SK-N-SH (cell line): Measurements from ENCODE around the gene FRRS1L. TPM values are rescaled to one million over a fixed set of nuclear protein-coding genes. Genes with fewer than 3 reads are reported as not detected.

ENCODE experiments used
- CTCF ChIA-PET: fragments of 300-600, 350-600 bp; formaldehyde crosslinking; extraction: SDS; loops from one replicate; lab custom pipeline; 2021; lab: Yijun Ruan, JAX
- POLR2A ChIA-PET: fragments of 350-600 bp; sonication (Branson Sonifier 250); formaldehyde crosslinking; extraction: SDS; loops from one replicate; lab custom pipeline; 2020; ENCODE audit warnings: antibody characterized with exemption, inconsistent platforms; lab: Yijun Ruan, JAX
- DNase-seq: peaks from one replicate; pipeline ENCODE4 v3.0.0; 2012
- H2AFZ ChIP-seq: fragments of 200-600 bp; sonication (generic); 2 replicates; pipeline ENCODE4 v1.8.1; 2016; ENCODE audit warnings: antibody characterized with exemption, mild to moderate bottlenecking, low read depth
- H3F3A ChIP-seq: fragments of 200-600 bp; sonication (generic); replicated peaks from 2 replicates; pipeline ENCODE3; 2016; ENCODE audit warnings: antibody characterized with exemption, mild to moderate bottlenecking; ENCODE audit not compliant: insufficient read depth
- H3K27ac ChIP-seq, 2 experiments: fragments of 200-500 bp in 1 of 2; fragments of 200-600 bp in 1 of 2; sonication (Bioruptor generic) in 1 of 2; sonication (generic), shearing (Covaris generic) in 1 of 2; 2 replicates each; pipeline versions ENCODE4 v1.5.1 to v1.6.1; 2014 to 2016; ENCODE audit warnings: low read depth in 2 of 2, inconsistent platforms in 1 of 2, low read length in 1 of 2, mild to moderate bottlenecking in 1 of 2, mixed read lengths in 1 of 2
- H3K27me3 ChIP-seq: fragments of 200-600 bp; sonication (generic), shearing (Covaris generic); 2 replicates; pipeline ENCODE4 v1.6.1; 2016; ENCODE audit warnings: mixed run types; ENCODE audit not compliant: insufficient read depth
- H3K36me3 ChIP-seq, 2 experiments: fragments of 200-500 bp in 1 of 2; fragments of 200-600 bp in 1 of 2; sonication (Bioruptor generic) in 1 of 2; sonication (generic) in 1 of 2; replicated peaks in 1 of 2; 2 replicates each; pipeline versions ENCODE3 to v1.5.1; 2014 to 2016; ENCODE audit warnings: low read length in 1 of 2, mild to moderate bottlenecking in 1 of 2; ENCODE audit not compliant: insufficient read depth in 2 of 2, control insufficient read depth in 1 of 2
- H3K4me1 ChIP-seq, 2 experiments: fragments of 200-500 bp in 1 of 2; fragments of 200-600 bp in 1 of 2; sonication (Bioruptor generic) in 1 of 2; sonication (generic), shearing (Covaris generic) in 1 of 2; 2 replicates each; pipeline versions ENCODE4 v1.5.1 to v1.6.1; 2014 to 2016; ENCODE audit warnings: low read depth in 1 of 2, low read length in 1 of 2, mixed run types in 1 of 2; ENCODE audit not compliant: insufficient read depth in 2 of 2, control insufficient read depth in 1 of 2
- H3K4me2 ChIP-seq: fragments of 200-600 bp; sonication (generic), shearing (Covaris generic); 2 replicates; pipeline ENCODE4 v1.6.1; 2017; ENCODE audit warnings: mixed run types
- H3K4me3 ChIP-seq, 2 experiments: fragments of 200-500 bp in 1 of 2; fragments of 200-600 bp in 1 of 2; sonication (Bioruptor generic) in 1 of 2; sonication (generic), shearing (Covaris generic) in 1 of 2; 2 replicates each; pipeline versions ENCODE4 v1.5.1 to v1.8.1; 2014 to 2016; ENCODE audit warnings: low read depth in 2 of 2, inconsistent platforms in 1 of 2, low read length in 1 of 2, mild to moderate bottlenecking in 1 of 2, mixed read lengths in 1 of 2, moderate library complexity in 1 of 2
- H3K79me2 ChIP-seq: fragments of 200-600 bp; sonication (generic); 2 replicates; pipeline ENCODE4 v1.8.1; 2017; ENCODE audit warnings: mild to moderate bottlenecking; ENCODE audit not compliant: insufficient read depth
- H3K9ac ChIP-seq: fragments of 200-600 bp; sonication (generic); 2 replicates; pipeline ENCODE4 v1.6.1; 2017; ENCODE audit warnings: mixed run types
- H3K9me2 ChIP-seq: fragments of 200-600 bp; sonication (generic); 2 replicates; pipeline ENCODE4 v1.6.1; 2017; ENCODE audit warnings: mixed run types
- H3K9me3 ChIP-seq: fragments of 200-600 bp; sonication (generic); 2 replicates; pipeline ENCODE4 v1.6.1; 2017; ENCODE audit warnings: mixed run types, mild to moderate bottlenecking, moderate library complexity
- H4K20me1 ChIP-seq: fragments of 200-600 bp; sonication (generic); 2 replicates; pipeline ENCODE4 v1.6.1; 2017; ENCODE audit warnings: mild to moderate bottlenecking, mixed run types; ENCODE audit not compliant: insufficient read depth
- ELF1 ChIP-seq: IDR thresholded peaks from 2 replicates; pipeline ENCODE4 v1.4.0; 2012
- EP300 ChIP-seq, 2 experiments: IDR thresholded peaks; 2 replicates each; pipeline versions ENCODE4 v1.4.0 to v1.6.1; 2012; ENCODE audit warnings: borderline replicate concordance in 1 of 2, low read depth in 1 of 2, low read length in 1 of 2
- FOXJ3 ChIP-seq: sonication (generic); formaldehyde crosslinking; IDR thresholded peaks from 2 replicates; pipeline ENCODE4 v1.5.1; 2020; ENCODE audit warnings: mild to moderate bottlenecking, missing genetic modification reagents
- GABPA ChIP-seq: IDR thresholded peaks from 2 replicates; pipeline ENCODE4 v1.4.0; 2012; ENCODE audit warnings: low read depth, mild to moderate bottlenecking
- GATA2 ChIP-seq: sonication (generic); formaldehyde crosslinking; IDR thresholded peaks from 2 replicates; pipeline ENCODE4 v1.5.0; 2020; ENCODE audit warnings: mild to moderate bottlenecking, missing genetic modification reagents
- JUND ChIP-seq: IDR thresholded peaks from 2 replicates; pipeline ENCODE4 v1.4.0; 2012
- NFIC ChIP-seq: IDR thresholded peaks from 2 replicates; pipeline ENCODE4 v1.4.0; 2012; ENCODE audit warnings: borderline replicate concordance
- NRF1 ChIP-seq: IDR thresholded peaks from 2 replicates; pipeline ENCODE4 v1.6.1; 2012; ENCODE audit warnings: low read depth, mild to moderate bottlenecking, low read length
- RCOR1 ChIP-seq: fragments of 150-350 bp; IDR thresholded peaks from 2 replicates; pipeline ENCODE4 v1.6.1; 2017; ENCODE audit warnings: antibody characterized with exemption, low read length
- RFX5 ChIP-seq: IDR thresholded peaks from 2 replicates; pipeline ENCODE4 v1.6.1; 2012; ENCODE audit warnings: mild to moderate bottlenecking, improper control_type of control experiment, low read length
- RXRA ChIP-seq: IDR thresholded peaks from 2 replicates; pipeline ENCODE4 v1.4.0; 2012; ENCODE audit warnings: low read depth, mild to moderate bottlenecking, borderline replicate concordance
- TAF1 ChIP-seq: IDR thresholded peaks from 2 replicates; pipeline ENCODE4 v1.6.1; 2012; ENCODE audit warnings: low read depth, mild to moderate bottlenecking, low read length, moderate library complexity, borderline replicate concordance
- TCF12 ChIP-seq: IDR thresholded peaks from 2 replicates; pipeline ENCODE4 v1.4.0; 2012
- TEAD4 ChIP-seq: IDR thresholded peaks from 2 replicates; pipeline ENCODE4 v1.4.0; 2012; ENCODE audit warnings: mild to moderate bottlenecking, borderline replicate concordance; ENCODE audit not compliant: insufficient read depth
- YY1 ChIP-seq: IDR thresholded peaks from 2 replicates; pipeline ENCODE4 v1.4.0; 2012; ENCODE audit warnings: low read depth, mild to moderate bottlenecking
- WGBS: methylation state at CpG from one replicate; pipeline ENCODE4 v1.1.6; 2017; ENCODE audit warnings: low lambda C conversion rate; 5-methylcytosine and 5-hydroxymethylcytosine counted together
- polyA plus RNA-seq, 3 experiments: library from polyadenylated mRNA; depleted of rRNA; stranded (reverse); fragments of >200 nt; gene quantifications; 2 replicates each; pipeline ENCODE4 v1.2.3, GENCODE V29; 2012
- TF ChIP-seq, protein P1 (sequence below): fragments of 150-350 bp; IDR thresholded peaks from 2 replicates; pipeline ENCODE4 v1.6.1; 2016; ENCODE audit warnings: mild to moderate bottlenecking, low read depth, low read length
- TF ChIP-seq, protein P2 (sequence below): fragments of 150-350 bp; IDR thresholded peaks from 2 replicates; pipeline ENCODE4 v1.6.1; 2017; ENCODE audit warnings: antibody characterized with exemption, low read length, low read depth, borderline replicate concordance
- TF ChIP-seq, protein P3 (sequence below): IDR thresholded peaks from 2 replicates; pipeline ENCODE4 v1.4.0; 2012; ENCODE audit warnings: low read depth
- TF ChIP-seq, protein P4 (sequence below): IDR thresholded peaks from 2 replicates; pipeline ENCODE4 v1.4.0; 2012; ENCODE audit warnings: low read depth, borderline replicate concordance
- TF ChIP-seq, protein P5 (sequence below): IDR thresholded peaks from 2 replicates; pipeline ENCODE4 v1.4.0; 2012; ENCODE audit warnings: low read depth, borderline replicate concordance

Gene FRRS1L
- polyA plus RNA-seq, 1 of the 3 experiments (the other 2 are of a cell fraction), result 3.7 TPM

DNA sequence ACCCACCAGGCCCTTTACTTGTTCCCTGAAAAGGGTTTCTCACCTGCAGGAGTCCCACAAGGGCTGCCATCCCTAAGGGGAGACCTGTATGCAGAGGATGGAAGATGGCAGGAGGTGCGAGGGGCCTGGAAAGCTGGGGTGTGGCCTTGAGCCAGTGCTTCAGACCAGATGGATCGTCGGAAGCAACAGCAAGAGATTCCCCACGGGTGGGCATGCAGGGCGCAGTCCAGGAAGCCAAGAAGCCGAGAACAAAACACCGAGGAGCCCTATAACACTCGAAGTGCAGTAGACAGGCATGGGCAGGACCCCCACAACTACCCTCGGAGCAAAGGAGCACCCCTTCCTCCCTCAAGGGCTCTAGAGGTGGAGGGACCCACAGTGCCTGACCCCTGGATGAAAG lies 24.7 kb upstream of the FRRS1L start:
- Histone ChIP-seq H3K9me3 (no peaks in the 10 kb centered on the region), H2AFZ (no peak overlapping the region), H3K36me3 (no peaks in the 10 kb centered on the region), H3K9ac (no peak overlapping the region), H3K27me3 (no peaks in the 10 kb centered on the region), H3K4me2 (no peak overlapping the region), H3K9me2 (no peaks in the 10 kb centered on the region), H3K79me2 (no peaks in the 10 kb centered on the region), H3K4me3 (no peak overlapping the region), H3K27ac (no peak overlapping the region), H4K20me1 (no peaks in the 10 kb centered on the region), H3K4me1 (peaks cover 0 to 15% of the 10 kb centered on the region in 2 experiments; a peak in 1 of 4 replicates), H3F3A (no peaks in the 10 kb centered on the region)
- no peak for DNase-seq
- WGBS, result 61% methylated on average over 8 of the region's 9 CpGs
- TF ChIP-seq, protein P1, sequence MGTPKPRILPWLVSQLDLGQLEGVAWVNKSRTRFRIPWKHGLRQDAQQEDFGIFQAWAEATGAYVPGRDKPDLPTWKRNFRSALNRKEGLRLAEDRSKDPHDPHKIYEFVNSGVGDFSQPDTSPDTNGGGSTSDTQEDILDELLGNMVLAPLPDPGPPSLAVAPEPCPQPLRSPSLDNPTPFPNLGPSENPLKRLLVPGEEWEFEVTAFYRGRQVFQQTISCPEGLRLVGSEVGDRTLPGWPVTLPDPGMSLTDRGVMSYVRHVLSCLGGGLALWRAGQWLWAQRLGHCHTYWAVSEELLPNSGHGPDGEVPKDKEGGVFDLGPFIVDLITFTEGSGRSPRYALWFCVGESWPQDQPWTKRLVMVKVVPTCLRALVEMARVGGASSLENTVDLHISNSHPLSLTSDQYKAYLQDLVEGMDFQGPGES, result no peak
- TF ChIP-seq ELF1 (no peak), TCF12 (no peak), FOXJ3 (CRISPR knock-in tag) (no peak), TEAD4 (no peak), EP300 (IDR thresholded peaks at IDR 0.05; ENCODE audit: borderline replicate concordance in 1 of 2, low read depth in 1 of 2, low read length in 1 of 2) (no peak), NRF1 (no peak), RFX5 (no peak), GABPA (no peak)
- ChIA-PET POLR2A (no interaction called here), CTCF (interaction anchor here (0.9 to 2.0 kb wide), 5 partner anchors 8 to 130 kb away, joined by 3 to 8 read pairs (median 5); no protein-coding TSS in a partner anchor)

DNA sequence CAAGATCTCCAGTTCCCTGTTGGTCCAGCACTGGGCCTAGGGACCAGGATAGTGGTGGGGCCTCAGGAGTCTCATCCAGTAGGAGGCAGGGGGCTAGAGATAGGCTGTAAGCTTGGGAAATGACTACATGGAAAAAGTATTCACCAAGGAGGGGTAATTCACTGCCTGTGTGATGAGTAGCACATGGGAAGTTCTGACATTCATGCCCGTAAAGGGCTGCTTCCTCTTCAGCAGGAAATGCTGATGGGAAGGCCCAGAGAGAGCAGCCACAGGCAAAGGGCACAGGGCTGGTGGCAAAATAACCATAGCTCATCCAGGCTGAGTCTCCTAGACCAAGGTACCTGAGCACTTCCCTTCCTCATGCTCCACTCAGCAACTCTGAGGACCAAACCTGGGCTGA lies 23.1 kb upstream of the FRRS1L start:
- POLR2A ChIA-PET, result no interaction called here
- Histone ChIP-seq H3K27me3 (no peaks in the 10 kb centered on the region), H3K9ac (no peak overlapping the region), H3F3A (no peaks in the 10 kb centered on the region), H3K9me2 (no peaks in the 10 kb centered on the region), H3K79me2 (no peaks in the 10 kb centered on the region), H3K4me1 (peaks cover 0 to 15% of the 10 kb centered on the region in 2 experiments; a peak in 1 of 4 replicates), H3K36me3 (no peaks in the 10 kb centered on the region), H3K4me3 (no peak overlapping the region), H2AFZ (no peak overlapping the region), H3K9me3 (no peaks in the 10 kb centered on the region), H3K4me2 (no peak overlapping the region), H3K27ac (no peak overlapping the region), H4K20me1 (no peaks in the 10 kb centered on the region)
- CTCF ChIA-PET, result no interaction called here
- DNase-seq, result no peak
- 80% methylated on average over 1 of the region's 1 CpG for WGBS
- TF ChIP-seq RXRA, result no peak
- no peak for TF ChIP-seq NFIC
- TF ChIP-seq TAF1, result no peak
- no peak for TF ChIP-seq TEAD4
- TF ChIP-seq, protein P2, sequence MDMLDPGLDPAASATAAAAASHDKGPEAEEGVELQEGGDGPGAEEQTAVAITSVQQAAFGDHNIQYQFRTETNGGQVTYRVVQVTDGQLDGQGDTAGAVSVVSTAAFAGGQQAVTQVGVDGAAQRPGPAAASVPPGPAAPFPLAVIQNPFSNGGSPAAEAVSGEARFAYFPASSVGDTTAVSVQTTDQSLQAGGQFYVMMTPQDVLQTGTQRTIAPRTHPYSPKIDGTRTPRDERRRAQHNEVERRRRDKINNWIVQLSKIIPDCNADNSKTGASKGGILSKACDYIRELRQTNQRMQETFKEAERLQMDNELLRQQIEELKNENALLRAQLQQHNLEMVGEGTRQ, result no peak
- TF ChIP-seq, protein P3, sequence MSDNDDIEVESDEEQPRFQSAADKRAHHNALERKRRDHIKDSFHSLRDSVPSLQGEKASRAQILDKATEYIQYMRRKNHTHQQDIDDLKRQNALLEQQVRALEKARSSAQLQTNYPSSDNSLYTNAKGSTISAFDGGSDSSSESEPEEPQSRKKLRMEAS, result no peak
- TF ChIP-seq, protein P4, sequence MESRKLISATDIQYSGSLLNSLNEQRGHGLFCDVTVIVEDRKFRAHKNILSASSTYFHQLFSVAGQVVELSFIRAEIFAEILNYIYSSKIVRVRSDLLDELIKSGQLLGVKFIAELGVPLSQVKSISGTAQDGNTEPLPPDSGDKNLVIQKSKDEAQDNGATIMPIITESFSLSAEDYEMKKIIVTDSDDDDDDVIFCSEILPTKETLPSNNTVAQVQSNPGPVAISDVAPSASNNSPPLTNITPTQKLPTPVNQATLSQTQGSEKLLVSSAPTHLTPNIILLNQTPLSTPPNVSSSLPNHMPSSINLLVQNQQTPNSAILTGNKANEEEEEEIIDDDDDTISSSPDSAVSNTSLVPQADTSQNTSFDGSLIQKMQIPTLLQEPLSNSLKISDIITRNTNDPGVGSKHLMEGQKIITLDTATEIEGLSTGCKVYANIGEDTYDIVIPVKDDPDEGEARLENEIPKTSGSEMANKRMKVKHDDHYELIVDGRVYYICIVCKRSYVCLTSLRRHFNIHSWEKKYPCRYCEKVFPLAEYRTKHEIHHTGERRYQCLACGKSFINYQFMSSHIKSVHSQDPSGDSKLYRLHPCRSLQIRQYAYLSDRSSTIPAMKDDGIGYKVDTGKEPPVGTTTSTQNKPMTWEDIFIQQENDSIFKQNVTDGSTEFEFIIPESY, result no peak
- TF ChIP-seq YY1, result no peak
- no peak for TF ChIP-seq GATA2 (CRISPR knock-in tag)
- TF ChIP-seq, protein P5, sequence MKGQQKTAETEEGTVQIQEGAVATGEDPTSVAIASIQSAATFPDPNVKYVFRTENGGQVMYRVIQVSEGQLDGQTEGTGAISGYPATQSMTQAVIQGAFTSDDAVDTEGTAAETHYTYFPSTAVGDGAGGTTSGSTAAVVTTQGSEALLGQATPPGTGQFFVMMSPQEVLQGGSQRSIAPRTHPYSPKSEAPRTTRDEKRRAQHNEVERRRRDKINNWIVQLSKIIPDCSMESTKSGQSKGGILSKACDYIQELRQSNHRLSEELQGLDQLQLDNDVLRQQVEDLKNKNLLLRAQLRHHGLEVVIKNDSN, result no peak
- no peak for TF ChIP-seq JUND
- no peak for TF ChIP-seq RCOR1
